Ishikawa (cell line): ENCODE data around the gene HAPSTR1.

ENCODE experiments used
- CEBPB ChIP-seq: IDR thresholded peaks from 2 replicates; pipeline ENCODE4 v1.6.1; 2012
- CREB1 ChIP-seq: IDR thresholded peaks from 2 replicates; pipeline ENCODE4 v1.6.1; 2012; ENCODE audit warnings: low read depth
- EGR1 ChIP-seq: IDR thresholded peaks from 2 replicates; pipeline ENCODE4 v1.6.1; 2012
- EP300 ChIP-seq: IDR thresholded peaks from 2 replicates; pipeline ENCODE4 v1.6.1; 2012; ENCODE audit warnings: borderline replicate concordance
- FOXM1 ChIP-seq: IDR thresholded peaks from 2 replicates; pipeline ENCODE4 v1.6.1; 2012; ENCODE audit warnings: low read depth, borderline replicate concordance
- MAX ChIP-seq: IDR thresholded peaks from 2 replicates; pipeline ENCODE4 v1.6.1; 2012
- NFIC ChIP-seq: IDR thresholded peaks from 2 replicates; pipeline ENCODE4 v1.6.1; 2012
- RAD21 ChIP-seq: IDR thresholded peaks from 2 replicates; pipeline ENCODE4 v1.6.1; 2012; ENCODE audit warnings: low read depth
- REST ChIP-seq: IDR thresholded peaks from 2 replicates; pipeline ENCODE4 v1.6.1; 2012; ENCODE audit warnings: low read depth, mild to moderate bottlenecking
- TAF1 ChIP-seq: IDR thresholded peaks from 2 replicates; pipeline ENCODE4 v1.6.1; 2012; ENCODE audit warnings: low read depth, mild to moderate bottlenecking
- TCF12 ChIP-seq: IDR thresholded peaks from 2 replicates; pipeline ENCODE4 v1.6.1; 2012; ENCODE audit warnings: low read depth
- TEAD4 ChIP-seq: IDR thresholded peaks from 2 replicates; pipeline ENCODE4 v1.6.1; 2012
- YY1 ChIP-seq: IDR thresholded peaks from 2 replicates; pipeline ENCODE4 v1.6.1; 2012; ENCODE audit warnings: low read depth
- ZBTB7A ChIP-seq: IDR thresholded peaks from 2 replicates; pipeline ENCODE4 v1.6.1; 2012; ENCODE audit warnings: low read depth
- TF ChIP-seq, protein P1 (sequence below): IDR thresholded peaks from 2 replicates; pipeline ENCODE4 v1.6.1; 2012

The HAPSTR1 gene

GRCh38 chr16:9047689-9048301 is 43.6 kb upstream of the HAPSTR1 start:
- TF ChIP-seq CREB1 (no peak), TCF12 (peak; percentile 93), YY1 (0 out of 2 replicates have a peak, but pooled peaks have one; percentile 22), CEBPB (peak; percentile 50; the same call in 1 of the 2 replicates), TAF1 (no peak), REST (peak; percentile 8; the same call in 1 of the 2 replicates), ZBTB7A (peak; percentile 93), NFIC (peak; percentile 78), EGR1 (no peak), RAD21 (no peak), TEAD4 (peak; percentile 46; the same call in 1 of the 2 replicates), MAX (peak; percentile 21; the same call in 1 of the 2 replicates), EP300 (peak; percentile 94), FOXM1 (peak; percentile 84)
- TF ChIP-seq, protein P1, sequence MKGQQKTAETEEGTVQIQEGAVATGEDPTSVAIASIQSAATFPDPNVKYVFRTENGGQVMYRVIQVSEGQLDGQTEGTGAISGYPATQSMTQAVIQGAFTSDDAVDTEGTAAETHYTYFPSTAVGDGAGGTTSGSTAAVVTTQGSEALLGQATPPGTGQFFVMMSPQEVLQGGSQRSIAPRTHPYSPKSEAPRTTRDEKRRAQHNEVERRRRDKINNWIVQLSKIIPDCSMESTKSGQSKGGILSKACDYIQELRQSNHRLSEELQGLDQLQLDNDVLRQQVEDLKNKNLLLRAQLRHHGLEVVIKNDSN: no peak; the same call in 1 of the 2 replicates

GRCh38 chr16:9048302-9048700 is 43.1 kb upstream of the HAPSTR1 start:
- no peak for TF ChIP-seq MAX
- TF ChIP-seq CEBPB: no peak
- no peak for TF ChIP-seq TEAD4

DNA sequence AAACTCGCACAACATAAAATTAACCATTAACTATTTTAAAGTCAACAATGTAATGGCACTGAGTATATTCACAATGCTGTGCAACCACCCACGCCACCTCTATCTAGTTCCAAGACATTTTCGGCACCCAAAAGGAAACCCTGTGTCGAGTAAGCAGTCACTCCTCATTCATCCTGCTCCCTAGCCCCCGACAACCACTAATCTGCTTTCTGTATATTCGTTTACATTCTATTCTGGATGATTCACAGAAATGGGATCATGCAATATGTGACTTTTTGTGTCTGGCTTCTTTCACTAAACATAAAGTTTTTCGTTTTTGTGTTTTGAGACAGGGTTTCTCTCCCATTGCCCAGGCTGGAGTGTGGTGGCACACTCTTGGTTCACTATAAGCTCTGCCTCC is 42.2 kb upstream of the HAPSTR1 start:
- TF ChIP-seq TCF12: no peak
- no peak for TF ChIP-seq TAF1
- TF ChIP-seq YY1: no peak
- TF ChIP-seq, protein P1: no peak
- TF ChIP-seq FOXM1: no peak
- TF ChIP-seq RAD21: no peak
- no peak for TF ChIP-seq TEAD4
- no peak for TF ChIP-seq MAX
- TF ChIP-seq EGR1: no peak
- no peak for TF ChIP-seq CREB1
- no peak for TF ChIP-seq ZBTB7A
- no peak for TF ChIP-seq CEBPB
- no peak for TF ChIP-seq EP300

DNA sequence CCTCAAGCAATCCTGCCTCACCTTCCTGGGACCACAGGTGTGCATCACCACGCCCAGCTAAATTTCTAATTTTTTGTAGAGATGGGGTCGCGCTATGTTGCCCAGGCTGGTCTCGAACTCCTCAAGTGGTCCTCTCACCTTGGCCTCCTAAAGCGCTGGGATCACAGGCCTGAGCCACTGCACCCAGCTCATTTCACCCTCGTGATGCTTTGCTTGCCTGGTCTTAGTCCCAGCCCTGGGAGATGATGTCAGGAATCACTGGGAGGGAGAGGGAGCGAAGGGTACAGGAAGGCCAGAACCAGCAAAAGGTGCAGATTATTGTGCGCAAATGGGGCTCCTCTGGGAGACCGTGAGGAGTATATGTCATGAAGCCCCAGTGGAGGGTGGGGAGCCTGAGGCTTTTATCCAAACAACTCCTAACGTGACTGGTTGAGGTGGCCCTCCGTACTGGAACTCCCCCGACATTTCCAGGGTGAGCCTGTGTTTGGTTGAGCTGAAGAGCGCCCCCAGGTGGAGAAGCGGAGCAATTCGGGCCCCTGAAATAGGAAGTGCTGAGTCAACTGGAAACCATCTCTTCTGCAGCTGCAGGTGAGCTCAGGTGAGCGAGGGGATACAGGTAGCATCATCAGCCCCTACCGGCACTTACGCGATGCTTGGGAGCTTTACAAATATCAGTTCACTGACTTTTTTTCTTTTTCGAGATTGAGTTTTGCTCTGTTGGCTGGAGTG is 41.2 kb upstream of the HAPSTR1 start:
- TF ChIP-seq RAD21 (0 out of 2 replicates have a peak, but pooled peaks have one; percentile 25), CREB1 (no peak)

DNA sequence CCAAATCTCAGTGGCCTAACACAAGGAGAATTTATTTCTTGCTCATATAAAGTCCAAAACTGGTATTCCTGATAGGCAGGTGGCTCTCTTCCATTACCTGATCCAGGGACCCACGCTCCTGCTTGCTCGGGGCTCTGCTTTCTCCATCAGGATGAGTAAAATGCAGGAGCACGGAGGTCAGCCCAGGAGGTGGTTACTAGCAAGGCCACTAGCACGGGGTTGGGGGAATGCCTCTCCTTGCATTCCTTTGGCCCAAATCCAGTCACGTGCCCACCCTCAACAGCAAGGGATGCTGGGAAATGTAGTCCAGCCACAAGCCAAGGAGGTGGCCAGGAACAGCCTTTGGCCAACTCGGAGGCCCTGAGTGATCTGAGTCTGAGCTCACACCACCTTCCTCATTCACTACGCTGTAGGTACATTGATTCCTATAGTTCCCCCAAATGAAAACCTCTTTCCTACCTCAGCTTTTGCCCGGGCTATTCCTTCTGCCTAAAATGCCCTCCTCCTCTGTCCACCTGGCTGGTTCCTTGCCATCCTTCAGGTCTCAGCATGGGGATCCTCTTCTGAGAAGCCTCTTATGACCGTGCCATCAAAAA is 38.3 kb upstream of the HAPSTR1 start:
- TF ChIP-seq NFIC: peak; percentile 76; the same call in 1 of the 2 replicates
- TF ChIP-seq RAD21: no peak
- TF ChIP-seq, protein P1: peak; percentile 100
- peak; percentile 84 for TF ChIP-seq TEAD4
- peak; percentile 33; the same call in 1 of the 2 replicates for TF ChIP-seq YY1

GRCh38 chr16:9054460-9054859 is 37.0 kb upstream of the HAPSTR1 start:
- TF ChIP-seq, protein P1: no peak
- no peak for TF ChIP-seq TCF12
- TF ChIP-seq EP300: no peak
- no peak for TF ChIP-seq RAD21
- no peak for TF ChIP-seq MAX
- no peak for TF ChIP-seq YY1
- no peak for TF ChIP-seq NFIC
- no peak for TF ChIP-seq TAF1
- no peak for TF ChIP-seq EGR1
- TF ChIP-seq CEBPB: no peak
